DND-41 (cell line): ENCODE measurements around the gene PPP1R3D.

ENCODE experiments used
- CTCF ChIP-seq: IDR thresholded peaks from 2 replicates; pipeline ENCODE4 v1.5.1; 2012; ENCODE audit warnings: borderline replicate concordance, low read length, moderate library complexity, mild to moderate bottlenecking; ENCODE audit not compliant: poor library complexity, severe bottlenecking; ENCODE audit errors: extremely low read depth
- EZH2 ChIP-seq: IDR thresholded peaks from 3 replicates; pipeline ENCODE4 v1.6.1; 2012; ENCODE audit warnings: borderline replicate concordance, low read depth, mild to moderate bottlenecking, moderate library complexity, low read length, inconsistent platforms; ENCODE audit not compliant: severe bottlenecking

GRCh38 chr20:59925899-59926298 is 14.2 kb downstream of the PPP1R3D start:
- no peak for TF ChIP-seq CTCF
- no peak for TF ChIP-seq EZH2
